Measurements from ENCODE around the gene CCNF.

DNA sequence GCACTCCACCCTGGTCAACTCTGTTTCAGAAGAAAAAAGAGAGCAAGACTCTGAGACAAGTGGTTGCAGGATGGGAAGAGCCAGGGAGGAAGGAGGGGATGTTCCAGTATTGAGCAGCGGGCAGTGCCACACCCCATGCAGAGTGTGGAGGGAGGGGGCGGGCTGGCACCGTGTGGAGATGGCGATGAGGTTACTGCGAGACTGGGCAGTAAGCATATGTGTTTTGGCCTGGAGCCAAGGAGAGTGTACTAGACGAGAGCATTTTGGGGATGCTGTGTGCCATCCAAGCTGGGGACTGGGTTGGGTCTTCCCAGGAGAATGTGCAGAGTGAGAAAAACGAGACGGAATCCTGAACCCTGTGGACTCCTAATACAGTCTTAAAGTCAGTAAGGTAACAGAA, 49.0 kb downstream of the CCNF start:
- no peak for TF ChIP-seq POLR2AphosphoS5 (IDR thresholded peaks at IDR 0.05; ENCODE audit: low read depth, low read length)
- no peak for TF ChIP-seq CTCF (IDR thresholded peaks at IDR 0.05)
- no peak for TF ChIP-seq REST (IDR thresholded peaks at IDR 0.05; ENCODE audit: insufficient read depth in 1 of 2, low read depth in 2 of 2, low read length in 1 of 2)
- no peak for TF ChIP-seq TCF7L2 (IDR thresholded peaks at IDR 0.05; ENCODE audit: low read depth, low read length)

Measured in Panc1 (cell line).